WTC11 (cell line): Measurements from ENCODE around the gene GPR161. TPM values are rescaled to one million over a fixed set of nuclear protein-coding genes. Genes with fewer than 3 reads are reported as not detected.
A peak's percentile ranks its signal among the peaks of the same experiment; 100 is the strongest.

Experiments
- ATAC-seq: fragments of 200-7000 bp; cut with Tn5 transposase; 2 replicates; pipeline ENCODE4 v1.10.0; 2021; ENCODE audit warnings: mild to moderate bottlenecking, moderate library complexity
- CTCF ChIA-PET: fragments of 300-600 bp; sonication (Branson Sonifier 250); formaldehyde crosslinking; loops from one replicate; lab custom pipeline; 2021; ENCODE audit warnings: antibody characterized with exemption; lab: Charles Lee
- POLR2A ChIA-PET: fragments of 350-600 bp; sonication (Branson Sonifier 250); formaldehyde crosslinking; loops from one replicate; lab custom pipeline; 2021; ENCODE audit warnings: antibody characterized with exemption; lab: Charles Lee
- DNase-seq: peaks from one replicate; pipeline ENCODE4 v3.0.0; 2021; ENCODE audit warnings: low spot score
- H3K27ac Mint-ChIP-seq: 2 replicates; pipeline ENCODE4 v1.8.0; 2021; ENCODE audit warnings: mixed read lengths
- H3K27me3 Mint-ChIP-seq: 2 replicates; pipeline ENCODE4 v1.8.0; 2021; ENCODE audit warnings: low read depth, mild to moderate bottlenecking, moderate library complexity, mixed read lengths
- H3K36me3 Mint-ChIP-seq: 2 replicates; pipeline ENCODE4 v1.8.0; 2021; ENCODE audit warnings: mixed read lengths
- H3K4me1 Mint-ChIP-seq: 2 replicates; pipeline ENCODE4 v1.8.0; 2022; ENCODE audit warnings: mixed read lengths
- H3K4me3 Mint-ChIP-seq: 2 replicates; pipeline ENCODE4 v1.8.0; 2021; ENCODE audit warnings: mild to moderate bottlenecking, moderate library complexity, mixed read lengths
- H3K9me3 Mint-ChIP-seq: 2 replicates; pipeline ENCODE4 v1.8.0; 2021; ENCODE audit warnings: mixed read lengths
- ELF4 ChIP-seq: sonication (generic); formaldehyde crosslinking; IDR thresholded peaks from 2 replicates; pipeline ENCODE4 v1.8.1; 2022; ENCODE audit warnings: low read depth, mild to moderate bottlenecking, moderate library complexity, missing genetic modification reagents
- GRHL2 ChIP-seq: fragments of 250-450 bp; sonication (Bioruptor Pico); IDR thresholded peaks from 2 replicates; pipeline ENCODE4 v1.8.0; 2022; ENCODE audit warnings: mild to moderate bottlenecking, moderate library complexity; ENCODE audit not compliant: insufficient replicate concordance, severe bottlenecking
- MXD4 ChIP-seq: fragments of 250-450 bp; sonication (Bioruptor Pico); IDR thresholded peaks from 2 replicates; pipeline ENCODE4 v1.8.0; 2021; ENCODE audit warnings: mild to moderate bottlenecking, moderate library complexity, borderline replicate concordance
- OVOL2 ChIP-seq: fragments of 250-450 bp; sonication (Bioruptor Pico); IDR thresholded peaks from 2 replicates; pipeline ENCODE4 v1.9.0; 2021; ENCODE audit warnings: mild to moderate bottlenecking, borderline replicate concordance
- SOX15 ChIP-seq: fragments of 250-450 bp; sonication (Bioruptor Pico); IDR thresholded peaks from 2 replicates; pipeline ENCODE4 v1.9.0; 2021; ENCODE audit warnings: mild to moderate bottlenecking
- TCF7 ChIP-seq: sonication (generic); formaldehyde crosslinking; IDR thresholded peaks from 2 replicates; pipeline ENCODE4 v1.8.0; 2022; ENCODE audit warnings: mild to moderate bottlenecking, low read depth, missing genetic modification reagents, moderate library complexity
- TEAD1 ChIP-seq: sonication (generic); formaldehyde crosslinking; IDR thresholded peaks from 2 replicates; pipeline ENCODE4 v1.8.0; 2022; ENCODE audit warnings: mild to moderate bottlenecking, missing genetic modification reagents
- ZBTB21 ChIP-seq: sonication (generic); formaldehyde crosslinking; IDR thresholded peaks from 2 replicates; pipeline ENCODE4 v1.8.1; 2023; ENCODE audit warnings: mild to moderate bottlenecking, missing genetic modification reagents, borderline replicate concordance
- ZNF219 ChIP-seq: sonication (generic); formaldehyde crosslinking; IDR thresholded peaks from 2 replicates; pipeline ENCODE4 v1.8.0; 2023; ENCODE audit warnings: missing genetic modification reagents, mild to moderate bottlenecking, borderline replicate concordance
- ZNF232 ChIP-seq: sonication (generic); formaldehyde crosslinking; IDR thresholded peaks from 2 replicates; pipeline ENCODE4 v1.8.0; 2022; ENCODE audit warnings: mild to moderate bottlenecking, missing genetic modification reagents
- ZNF416 ChIP-seq: fragments of 250-450 bp; sonication (Bioruptor Pico); IDR thresholded peaks from 2 replicates; pipeline ENCODE4 v1.9.0; 2021; ENCODE audit warnings: mild to moderate bottlenecking, inconsistent platforms
- total RNA-seq: library from RNA; stranded (reverse); gene quantifications from 3 replicates; pipeline ENCODE4 v1.2.3, GENCODE V29; 2021
- TF ChIP-seq, protein P1 (sequence below): sonication (generic); formaldehyde crosslinking; IDR thresholded peaks from 2 replicates; pipeline ENCODE4 v1.8.1; 2022; ENCODE audit warnings: missing genetic modification reagents, borderline replicate concordance
- TF ChIP-seq, protein P2 (sequence below): sonication (generic); formaldehyde crosslinking; IDR thresholded peaks from 2 replicates; pipeline ENCODE4 v1.8.0; 2023; ENCODE audit warnings: mild to moderate bottlenecking, missing genetic modification reagents
- TF ChIP-seq, protein P3 (sequence below): sonication (generic); formaldehyde crosslinking; conservative IDR thresholded peaks from 2 replicates; pipeline ENCODE4 v1.8.1; 2022; ENCODE audit warnings: mild to moderate bottlenecking, missing genetic modification reagents
- TF ChIP-seq, protein P4 (sequence below): fragments of 200-600 bp; IDR thresholded peaks from 2 replicates; pipeline ENCODE4 v1.8.0; 2022; ENCODE audit warnings: antibody characterized with exemption
- TF ChIP-seq, protein P5 (sequence below): sonication (generic); formaldehyde crosslinking; IDR thresholded peaks from 2 replicates; pipeline ENCODE4 v1.8.1; 2023; ENCODE audit warnings: mild to moderate bottlenecking, moderate library complexity, missing genetic modification reagents
- TF ChIP-seq, protein P6 (sequence below): sonication (generic); formaldehyde crosslinking; IDR thresholded peaks from 2 replicates; pipeline ENCODE4 v1.8.1; 2022; ENCODE audit warnings: low read depth, mild to moderate bottlenecking, moderate library complexity, missing genetic modification reagents, borderline replicate concordance

Gene GPR161
- total RNA-seq, 1 experiment from 2014 or later = 11.6 TPM

DNA sequence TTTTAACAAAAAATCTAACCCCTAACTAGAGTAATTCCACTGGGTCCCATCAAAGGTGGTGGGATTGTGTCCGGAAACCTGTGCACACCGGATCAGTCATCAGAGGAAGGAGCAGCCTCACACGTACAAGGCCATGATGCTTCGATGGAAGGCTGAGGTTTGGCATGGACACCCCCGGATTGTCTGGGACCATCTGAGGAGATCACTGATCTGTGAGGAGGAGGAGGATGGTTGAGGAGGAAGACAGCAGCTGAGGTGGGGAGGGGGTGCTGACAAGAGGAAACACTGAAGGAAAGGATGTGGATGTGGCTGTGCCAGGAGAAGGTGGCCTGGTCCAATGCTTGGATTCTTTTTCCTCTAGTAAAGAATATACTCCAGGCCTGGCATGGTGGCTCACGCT, 41.3 kb downstream of the GPR161 start (continued):
- TF ChIP-seq, protein P1, sequence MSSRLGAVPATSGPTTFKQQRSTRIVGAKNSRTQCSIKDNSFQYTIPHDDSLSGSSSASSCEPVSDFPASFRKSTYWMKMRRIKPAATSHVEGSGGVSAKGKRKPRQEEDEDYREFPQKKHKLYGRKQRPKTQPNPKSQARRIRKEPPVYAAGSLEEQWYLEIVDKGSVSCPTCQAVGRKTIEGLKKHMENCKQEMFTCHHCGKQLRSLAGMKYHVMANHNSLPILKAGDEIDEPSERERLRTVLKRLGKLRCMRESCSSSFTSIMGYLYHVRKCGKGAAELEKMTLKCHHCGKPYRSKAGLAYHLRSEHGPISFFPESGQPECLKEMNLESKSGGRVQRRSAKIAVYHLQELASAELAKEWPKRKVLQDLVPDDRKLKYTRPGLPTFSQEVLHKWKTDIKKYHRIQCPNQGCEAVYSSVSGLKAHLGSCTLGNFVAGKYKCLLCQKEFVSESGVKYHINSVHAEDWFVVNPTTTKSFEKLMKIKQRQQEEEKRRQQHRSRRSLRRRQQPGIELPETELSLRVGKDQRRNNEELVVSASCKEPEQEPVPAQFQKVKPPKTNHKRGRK (CRISPR knock-in tag) = no peak
- TF ChIP-seq, protein P2, sequence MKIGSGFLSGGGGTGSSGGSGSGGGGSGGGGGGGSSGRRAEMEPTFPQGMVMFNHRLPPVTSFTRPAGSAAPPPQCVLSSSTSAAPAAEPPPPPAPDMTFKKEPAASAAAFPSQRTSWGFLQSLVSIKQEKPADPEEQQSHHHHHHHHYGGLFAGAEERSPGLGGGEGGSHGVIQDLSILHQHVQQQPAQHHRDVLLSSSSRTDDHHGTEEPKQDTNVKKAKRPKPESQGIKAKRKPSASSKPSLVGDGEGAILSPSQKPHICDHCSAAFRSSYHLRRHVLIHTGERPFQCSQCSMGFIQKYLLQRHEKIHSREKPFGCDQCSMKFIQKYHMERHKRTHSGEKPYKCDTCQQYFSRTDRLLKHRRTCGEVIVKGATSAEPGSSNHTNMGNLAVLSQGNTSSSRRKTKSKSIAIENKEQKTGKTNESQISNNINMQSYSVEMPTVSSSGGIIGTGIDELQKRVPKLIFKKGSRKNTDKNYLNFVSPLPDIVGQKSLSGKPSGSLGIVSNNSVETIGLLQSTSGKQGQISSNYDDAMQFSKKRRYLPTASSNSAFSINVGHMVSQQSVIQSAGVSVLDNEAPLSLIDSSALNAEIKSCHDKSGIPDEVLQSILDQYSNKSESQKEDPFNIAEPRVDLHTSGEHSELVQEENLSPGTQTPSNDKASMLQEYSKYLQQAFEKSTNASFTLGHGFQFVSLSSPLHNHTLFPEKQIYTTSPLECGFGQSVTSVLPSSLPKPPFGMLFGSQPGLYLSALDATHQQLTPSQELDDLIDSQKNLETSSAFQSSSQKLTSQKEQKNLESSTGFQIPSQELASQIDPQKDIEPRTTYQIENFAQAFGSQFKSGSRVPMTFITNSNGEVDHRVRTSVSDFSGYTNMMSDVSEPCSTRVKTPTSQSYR (CRISPR knock-in tag) = no peak
- TF ChIP-seq ZNF416 (CRISPR knock-in tag) = no peak

DNA sequence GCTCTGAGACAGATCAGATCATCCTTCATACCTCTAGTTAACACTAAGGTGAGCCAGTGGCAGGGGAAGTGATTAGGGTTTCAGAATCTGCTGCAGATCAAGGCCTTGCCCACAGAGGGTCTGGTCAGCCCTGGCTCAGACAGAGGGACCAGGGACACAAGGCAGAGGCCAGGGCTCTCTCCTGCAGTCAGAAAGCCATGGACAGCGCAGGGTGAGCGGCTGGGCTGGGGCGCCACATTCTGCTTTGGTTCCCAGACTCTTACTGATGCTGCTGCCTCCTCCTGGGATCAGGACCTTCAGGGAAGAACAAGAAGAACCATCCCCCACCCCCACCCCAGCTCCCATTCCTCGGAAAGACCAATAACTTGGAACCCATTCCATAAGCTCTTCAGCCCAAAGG, 43.1 kb downstream of the GPR161 start:
- ChIA-PET CTCF (interaction anchor here (0.6 to 5.7 kb wide), 2 partner anchors 11 to 88 kb away, joined by 3 to 49 read pairs; no protein-coding TSS in a partner anchor), POLR2A (no interaction called here)
- Mint-ChIP-seq H3K4me3 (no peak overlapping the region), H3K27ac (0 out of 2 replicates have a peak overlapping the region, but pooled peaks have one; percentile 22), H3K36me3 (peaks cover 5% of the 10 kb centered on the region), H3K9me3 (no peaks in the 10 kb centered on the region), H3K27me3 (no peaks in the 10 kb centered on the region)
- ATAC-seq = no peak
- no peak for DNase-seq
- TF ChIP-seq, protein P3, sequence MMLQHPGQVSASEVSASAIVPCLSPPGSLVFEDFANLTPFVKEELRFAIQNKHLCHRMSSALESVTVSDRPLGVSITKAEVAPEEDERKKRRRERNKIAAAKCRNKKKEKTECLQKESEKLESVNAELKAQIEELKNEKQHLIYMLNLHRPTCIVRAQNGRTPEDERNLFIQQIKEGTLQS = no peak
- no peak for TF ChIP-seq ELF4 (CRISPR knock-in tag)
- TF ChIP-seq GRHL2 (CRISPR knock-in tag) = no peak
- TF ChIP-seq, all 79 proteins: peak for 0
- peaks cover 2% of the 10 kb centered on the region; the same call in 1 of the 2 replicates for H3K4me1 Mint-ChIP-seq

DNA sequence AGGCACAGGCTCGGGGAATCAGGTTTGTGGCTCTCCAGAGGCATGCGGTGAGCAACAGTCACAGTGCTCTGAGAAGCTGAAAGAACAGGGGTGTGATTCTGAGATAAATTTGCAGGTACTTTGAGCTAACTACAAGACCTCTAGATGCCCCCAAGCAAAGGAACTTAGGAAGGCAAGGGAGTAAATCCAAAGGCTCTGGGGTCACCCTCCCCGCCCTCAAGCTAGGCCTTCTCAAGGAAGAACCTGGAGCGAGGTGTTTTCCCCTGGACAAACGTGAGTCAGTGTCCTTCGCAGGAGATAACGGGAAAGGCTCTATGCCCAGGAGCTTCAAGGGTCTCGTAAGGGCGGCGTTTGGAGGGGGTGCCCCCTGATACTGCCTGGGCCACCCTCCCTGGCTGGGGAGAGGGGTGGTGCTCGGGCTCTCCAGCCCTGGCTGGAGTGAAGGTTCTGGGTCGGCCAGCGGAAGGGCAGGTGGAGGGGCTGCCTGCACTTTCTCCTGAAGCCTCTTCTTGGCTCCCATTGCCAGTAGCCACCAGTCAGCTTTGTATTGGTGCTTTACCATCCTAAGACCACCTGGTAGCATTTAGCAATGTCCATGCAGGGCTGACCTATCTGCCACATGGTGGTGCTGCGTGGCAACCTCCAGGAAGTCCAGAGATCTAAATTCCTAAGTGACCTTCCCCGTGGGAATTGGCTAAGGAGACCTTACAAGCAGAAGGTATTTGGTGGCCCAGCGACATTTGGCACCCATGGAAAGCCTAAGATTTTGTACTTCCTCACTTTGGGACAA, 44.0 kb downstream of the GPR161 start:
- Mint-ChIP-seq H3K27me3 (no peaks in the 10 kb centered on the region), H3K4me1 (peaks cover 2% of the 10 kb centered on the region; the same call in 1 of the 2 replicates), H3K4me3 (no peak overlapping the region), H3K27ac (no peak overlapping the region), H3K36me3 (peaks cover 5% of the 10 kb centered on the region), H3K9me3 (no peaks in the 10 kb centered on the region)
- peak; percentile 66 for ATAC-seq
- POLR2A ChIA-PET = no interaction called here
- CTCF ChIA-PET = interaction anchor here (0.6 to 5.7 kb wide), 4 partner anchors 10 to 250 kb away, joined by 3 to 49 read pairs (median 3); no protein-coding TSS in a partner anchor
- TF ChIP-seq ZNF219 (CRISPR knock-in tag) (no peak), TEAD1 (CRISPR knock-in tag) (no peak)
- TF ChIP-seq, protein P4, sequence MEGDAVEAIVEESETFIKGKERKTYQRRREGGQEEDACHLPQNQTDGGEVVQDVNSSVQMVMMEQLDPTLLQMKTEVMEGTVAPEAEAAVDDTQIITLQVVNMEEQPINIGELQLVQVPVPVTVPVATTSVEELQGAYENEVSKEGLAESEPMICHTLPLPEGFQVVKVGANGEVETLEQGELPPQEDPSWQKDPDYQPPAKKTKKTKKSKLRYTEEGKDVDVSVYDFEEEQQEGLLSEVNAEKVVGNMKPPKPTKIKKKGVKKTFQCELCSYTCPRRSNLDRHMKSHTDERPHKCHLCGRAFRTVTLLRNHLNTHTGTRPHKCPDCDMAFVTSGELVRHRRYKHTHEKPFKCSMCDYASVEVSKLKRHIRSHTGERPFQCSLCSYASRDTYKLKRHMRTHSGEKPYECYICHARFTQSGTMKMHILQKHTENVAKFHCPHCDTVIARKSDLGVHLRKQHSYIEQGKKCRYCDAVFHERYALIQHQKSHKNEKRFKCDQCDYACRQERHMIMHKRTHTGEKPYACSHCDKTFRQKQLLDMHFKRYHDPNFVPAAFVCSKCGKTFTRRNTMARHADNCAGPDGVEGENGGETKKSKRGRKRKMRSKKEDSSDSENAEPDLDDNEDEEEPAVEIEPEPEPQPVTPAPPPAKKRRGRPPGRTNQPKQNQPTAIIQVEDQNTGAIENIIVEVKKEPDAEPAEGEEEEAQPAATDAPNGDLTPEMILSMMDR = no peak
- no peak for DNase-seq

DNA sequence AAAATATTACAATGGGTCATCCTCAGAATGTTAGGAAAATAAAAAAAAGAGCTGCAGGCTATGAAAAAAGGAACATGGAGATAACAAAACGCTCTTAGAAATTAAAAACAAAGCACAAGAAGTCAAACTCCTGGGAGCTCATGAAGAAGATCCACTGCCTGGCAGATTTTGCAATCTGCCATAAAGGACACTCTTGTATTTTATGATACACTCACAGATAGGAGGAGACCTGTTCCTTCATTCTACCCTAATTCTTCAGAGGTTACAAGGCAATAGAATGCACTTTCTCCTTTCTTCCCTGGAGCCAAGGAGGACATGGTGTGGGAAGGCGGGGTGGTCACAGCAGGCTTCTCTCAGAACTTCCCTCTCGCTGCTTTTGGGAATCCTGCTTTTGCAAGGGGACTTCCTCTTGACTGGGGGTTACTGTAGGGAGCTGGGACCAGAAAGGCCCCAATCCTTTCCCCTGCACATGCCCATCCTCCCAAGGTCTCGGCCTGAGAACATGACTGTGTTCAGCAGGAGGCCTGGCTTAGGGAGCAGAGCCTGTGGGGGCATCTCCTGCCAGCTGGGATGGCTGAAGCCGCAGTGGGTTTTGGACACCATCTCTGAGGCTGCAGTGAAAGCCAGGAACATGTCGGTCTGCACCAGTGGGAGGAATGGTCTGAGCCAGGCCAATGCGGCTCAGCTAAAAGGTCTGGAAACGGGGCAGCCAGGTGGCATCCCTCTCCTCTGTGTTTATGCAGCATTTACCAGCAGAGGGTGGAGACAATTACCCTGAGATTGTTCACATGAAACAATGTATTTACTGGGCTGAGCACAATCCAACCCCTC, 44.8 kb downstream of the GPR161 start:
- CTCF ChIA-PET = interaction anchor here (1.3 to 5.7 kb wide), 2 partner anchors 9 to 14 kb away, joined by 3 to 49 read pairs; no protein-coding TSS in a partner anchor
- no peak overlapping the region for H3K4me3 Mint-ChIP-seq
- TF ChIP-seq, protein P5, sequence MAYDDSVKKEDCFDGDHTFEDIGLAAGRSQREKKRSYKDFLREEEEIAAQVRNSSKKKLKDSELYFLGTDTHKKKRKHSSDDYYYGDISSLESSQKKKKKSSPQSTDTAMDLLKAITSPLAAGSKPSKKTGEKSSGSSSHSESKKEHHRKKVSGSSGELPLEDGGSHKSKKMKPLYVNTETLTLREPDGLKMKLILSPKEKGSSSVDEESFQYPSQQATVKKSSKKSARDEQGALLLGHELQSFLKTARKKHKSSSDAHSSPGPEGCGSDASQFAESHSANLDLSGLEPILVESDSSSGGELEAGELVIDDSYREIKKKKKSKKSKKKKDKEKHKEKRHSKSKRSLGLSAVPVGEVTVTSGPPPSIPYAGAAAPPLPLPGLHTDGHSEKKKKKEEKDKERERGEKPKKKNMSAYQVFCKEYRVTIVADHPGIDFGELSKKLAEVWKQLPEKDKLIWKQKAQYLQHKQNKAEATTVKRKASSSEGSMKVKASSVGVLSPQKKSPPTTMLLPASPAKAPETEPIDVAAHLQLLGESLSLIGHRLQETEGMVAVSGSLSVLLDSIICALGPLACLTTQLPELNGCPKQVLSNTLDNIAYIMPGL (CRISPR knock-in tag) = no peak
- TF ChIP-seq OVOL2 = no peak
- no peak for TF ChIP-seq ZNF232 (CRISPR knock-in tag)
- no peak for TF ChIP-seq SOX15 (CRISPR knock-in tag)
- TF ChIP-seq, protein P6, sequence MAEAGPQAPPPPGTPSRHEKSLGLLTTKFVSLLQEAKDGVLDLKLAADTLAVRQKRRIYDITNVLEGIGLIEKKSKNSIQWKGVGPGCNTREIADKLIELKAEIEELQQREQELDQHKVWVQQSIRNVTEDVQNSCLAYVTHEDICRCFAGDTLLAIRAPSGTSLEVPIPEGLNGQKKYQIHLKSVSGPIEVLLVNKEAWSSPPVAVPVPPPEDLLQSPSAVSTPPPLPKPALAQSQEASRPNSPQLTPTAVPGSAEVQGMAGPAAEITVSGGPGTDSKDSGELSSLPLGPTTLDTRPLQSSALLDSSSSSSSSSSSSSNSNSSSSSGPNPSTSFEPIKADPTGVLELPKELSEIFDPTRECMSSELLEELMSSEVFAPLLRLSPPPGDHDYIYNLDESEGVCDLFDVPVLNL (CRISPR knock-in tag) = no peak
- TF ChIP-seq MXD4 (CRISPR knock-in tag) = no peak
- TF ChIP-seq ZBTB21 (CRISPR knock-in tag) = no peak
- no peak for TF ChIP-seq TCF7

More for the DNA sequence above, 44.8 kb downstream of the GPR161 start:
- POLR2A ChIA-PET = no interaction called here
- H3K36me3 Mint-ChIP-seq = peaks cover 5% of the 10 kb centered on the region
- H3K4me1 Mint-ChIP-seq = peaks cover 2% of the 10 kb centered on the region; the same call in 1 of the 2 replicates
- H3K9me3 Mint-ChIP-seq = no peaks in the 10 kb centered on the region
- DNase-seq = no peak
- ATAC-seq = no peak
- no peak overlapping the region for H3K27ac Mint-ChIP-seq
- no peaks in the 10 kb centered on the region for H3K27me3 Mint-ChIP-seq
